Measurements from ENCODE around the gene LHFPL6.

GRCh38 chr13:39496506-39496905 is 106.5 kb downstream of the LHFPL6 start:
- TF ChIP-seq STAT5B (CRISPR knock-in tag; IDR thresholded peaks at IDR 0.05), result no peak
- TF ChIP-seq CREM (IDR thresholded peaks at IDR 0.05; ENCODE audit: low read depth), result no peak
- TF ChIP-seq MTA2 (IDR thresholded peaks at IDR 0.05; ENCODE audit: low read depth), result no peak
